Epidermal melanocyte (primary cell): ENCODE measurements around the gene DDX41.
"Not testable (repeated sequence)": the region's sequence is repeated elsewhere in the genome, so short reads cannot be mapped to it uniquely, and the experiment has no call there.

ENCODE experiments used
- DNase-seq: peaks from one replicate; pipeline ENCODE4 v3.0.0; 2011; ENCODE audit warnings: low spot score; ENCODE audit not compliant: insufficient read length

DDX41 gene

DNA sequence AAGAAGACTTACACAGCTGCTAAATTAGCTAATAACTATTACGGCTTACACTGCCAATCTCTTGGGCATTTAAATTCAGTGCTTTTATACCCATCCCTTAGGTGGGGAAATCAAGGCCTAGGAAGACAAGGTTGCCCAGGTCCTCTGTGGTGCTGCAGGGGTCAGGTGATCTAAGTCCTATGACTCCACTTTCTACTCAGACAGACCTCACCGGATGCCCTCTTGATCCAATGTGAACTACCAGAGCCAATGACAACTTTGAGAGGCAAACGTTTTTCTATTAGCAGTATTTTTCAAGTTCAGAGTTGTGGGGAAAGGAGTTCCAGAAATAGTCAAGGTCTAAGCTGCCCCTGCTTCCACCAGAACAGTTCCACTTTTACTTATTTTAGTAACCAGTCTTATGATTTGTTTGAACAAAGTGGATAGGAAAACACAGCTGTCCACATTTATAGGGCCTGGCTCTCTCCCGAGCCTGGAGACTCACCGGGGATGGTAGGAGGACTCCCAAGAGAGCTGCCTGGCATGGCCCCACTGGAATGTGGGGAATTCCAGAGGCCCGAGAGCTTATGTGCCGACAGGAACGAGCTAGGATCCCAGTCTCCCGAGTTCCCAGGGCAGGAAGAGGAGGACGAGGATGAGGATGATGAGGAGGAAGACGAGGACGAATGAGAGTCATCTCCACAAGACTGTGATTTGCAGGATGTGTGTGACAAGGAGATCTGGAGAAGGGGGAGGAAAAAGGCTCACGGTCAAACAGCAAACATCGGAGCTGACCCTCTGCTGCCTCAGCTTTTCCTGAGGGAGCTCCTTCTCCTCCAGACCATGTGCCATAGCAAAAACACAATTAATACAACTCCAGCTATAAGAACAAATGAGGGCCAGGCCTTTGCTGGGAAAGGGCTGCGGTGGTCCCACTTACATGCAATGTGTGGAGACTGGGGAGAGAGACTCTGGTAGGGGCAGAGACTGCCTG is 20.9 kb upstream of the DDX41 start:
- peak; percentile 66 for DNase-seq

DNA sequence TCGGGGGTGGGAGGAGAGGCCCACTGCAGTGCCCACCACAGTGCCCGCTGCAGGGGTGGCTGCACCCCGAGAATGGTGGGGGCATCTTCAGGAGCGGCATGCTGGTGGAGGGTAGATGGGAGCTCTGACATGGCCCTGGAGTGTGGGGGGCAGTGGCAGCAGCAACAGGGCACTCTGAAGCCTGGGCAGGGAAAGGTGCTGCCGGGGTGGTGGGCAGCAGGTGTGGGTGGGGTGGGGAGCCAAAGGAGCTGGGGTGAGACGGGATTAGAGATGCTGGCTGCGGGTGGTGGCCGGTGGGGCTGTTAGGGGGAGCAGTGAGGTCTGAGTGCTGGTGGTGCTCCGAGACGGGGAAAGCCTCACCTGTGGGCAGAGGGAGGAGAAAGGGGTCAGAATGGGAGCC is 19.6 kb upstream of the DDX41 start:
- DNase-seq: no peak

DNA sequence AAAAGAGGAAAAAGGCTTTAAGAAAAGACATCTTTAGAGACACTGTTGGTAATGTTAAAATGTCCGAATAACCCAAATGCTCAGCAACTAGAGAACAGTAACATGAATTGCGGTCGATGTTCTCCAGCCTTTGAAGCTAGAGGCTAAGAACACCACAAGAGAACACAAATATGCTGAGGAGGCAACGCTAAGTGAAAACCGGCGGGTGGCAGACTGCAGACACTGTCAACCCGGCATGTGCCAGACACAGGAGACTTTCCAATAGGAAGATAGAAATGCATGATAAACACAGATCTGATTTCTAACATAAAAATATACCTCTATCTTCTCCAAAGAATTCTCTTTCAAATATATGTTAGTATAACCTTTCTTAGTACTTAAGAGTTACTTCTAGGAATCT is 18.4 kb upstream of the DDX41 start:
- DNase-seq: no peak

DNA sequence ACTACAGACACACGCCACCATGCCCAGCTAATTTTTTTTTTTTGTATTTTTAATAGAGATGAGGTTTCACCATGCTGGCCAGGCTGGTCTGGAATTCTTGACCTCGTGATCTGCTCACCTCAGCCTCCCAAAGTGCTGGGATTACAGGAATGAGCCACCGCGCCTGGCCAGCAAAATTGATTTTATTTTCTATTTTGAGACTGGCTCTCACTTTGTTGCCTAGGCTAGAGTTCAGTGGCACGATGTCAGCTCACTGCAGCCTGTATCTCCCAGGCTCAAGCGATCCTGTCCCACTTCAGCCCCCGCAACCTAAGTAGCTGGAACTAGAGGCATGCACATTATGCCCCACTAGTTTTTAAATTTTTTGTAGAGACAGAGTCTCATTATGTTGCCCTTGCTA is 17.7 kb upstream of the DDX41 start:
- DNase-seq: not testable (repeated sequence)

DNA sequence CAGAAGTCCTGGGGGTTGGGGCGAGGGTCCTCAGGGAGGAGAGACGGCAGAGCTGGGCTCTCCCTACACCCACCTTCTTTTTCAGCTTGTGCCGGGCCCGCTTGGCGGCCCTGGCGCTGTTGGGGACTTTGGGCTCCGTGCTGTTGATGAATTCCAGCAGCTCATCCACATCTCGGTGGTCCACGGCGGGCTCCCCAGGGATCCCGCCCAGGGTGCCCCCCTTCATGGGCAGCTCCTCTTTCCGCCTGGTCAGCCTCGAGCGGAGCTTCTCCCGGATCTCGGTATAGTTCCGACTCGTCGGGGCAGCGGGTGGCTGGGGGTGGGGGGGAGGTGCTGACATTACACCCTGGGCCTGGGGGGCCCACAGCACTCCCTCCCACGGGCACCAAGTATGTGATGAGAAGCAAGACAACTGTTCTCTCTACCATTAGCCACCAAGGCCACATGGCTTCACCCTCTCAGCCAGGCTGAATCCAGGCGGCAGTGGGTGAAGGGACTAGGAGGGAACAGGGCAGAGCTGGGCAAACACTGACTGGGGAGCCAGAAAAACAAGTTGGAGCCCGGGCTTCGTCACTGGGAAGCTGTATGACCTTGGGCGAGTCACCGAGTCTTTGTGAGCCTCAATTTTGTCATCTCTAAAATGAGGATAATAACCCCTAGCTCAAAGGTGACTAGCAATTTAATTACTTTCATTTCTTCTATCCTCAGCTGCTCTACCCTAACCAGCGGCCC is 14.6 kb upstream of the DDX41 start:
- DNase-seq: no peak

DNA sequence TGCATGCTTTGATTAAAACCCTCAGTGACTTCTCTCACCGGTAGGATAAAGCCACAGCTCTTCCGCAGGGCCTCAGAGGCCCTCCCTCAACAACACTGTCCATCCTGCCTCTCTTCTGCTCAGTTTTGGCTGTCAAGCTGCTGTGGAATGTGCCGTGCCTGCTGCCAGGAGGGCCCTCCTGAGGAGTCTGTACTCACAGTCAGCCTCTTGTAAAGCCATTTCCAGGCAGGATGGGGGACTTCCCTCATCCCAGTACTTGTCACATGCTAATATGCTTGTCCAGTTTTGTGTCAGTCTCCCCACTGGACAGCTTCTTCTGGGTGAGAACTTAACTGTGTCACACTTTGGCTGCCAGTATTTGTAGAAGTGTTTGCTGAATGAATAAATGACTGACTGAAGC is 13.9 kb upstream of the DDX41 start:
- DNase-seq: no peak

DNA sequence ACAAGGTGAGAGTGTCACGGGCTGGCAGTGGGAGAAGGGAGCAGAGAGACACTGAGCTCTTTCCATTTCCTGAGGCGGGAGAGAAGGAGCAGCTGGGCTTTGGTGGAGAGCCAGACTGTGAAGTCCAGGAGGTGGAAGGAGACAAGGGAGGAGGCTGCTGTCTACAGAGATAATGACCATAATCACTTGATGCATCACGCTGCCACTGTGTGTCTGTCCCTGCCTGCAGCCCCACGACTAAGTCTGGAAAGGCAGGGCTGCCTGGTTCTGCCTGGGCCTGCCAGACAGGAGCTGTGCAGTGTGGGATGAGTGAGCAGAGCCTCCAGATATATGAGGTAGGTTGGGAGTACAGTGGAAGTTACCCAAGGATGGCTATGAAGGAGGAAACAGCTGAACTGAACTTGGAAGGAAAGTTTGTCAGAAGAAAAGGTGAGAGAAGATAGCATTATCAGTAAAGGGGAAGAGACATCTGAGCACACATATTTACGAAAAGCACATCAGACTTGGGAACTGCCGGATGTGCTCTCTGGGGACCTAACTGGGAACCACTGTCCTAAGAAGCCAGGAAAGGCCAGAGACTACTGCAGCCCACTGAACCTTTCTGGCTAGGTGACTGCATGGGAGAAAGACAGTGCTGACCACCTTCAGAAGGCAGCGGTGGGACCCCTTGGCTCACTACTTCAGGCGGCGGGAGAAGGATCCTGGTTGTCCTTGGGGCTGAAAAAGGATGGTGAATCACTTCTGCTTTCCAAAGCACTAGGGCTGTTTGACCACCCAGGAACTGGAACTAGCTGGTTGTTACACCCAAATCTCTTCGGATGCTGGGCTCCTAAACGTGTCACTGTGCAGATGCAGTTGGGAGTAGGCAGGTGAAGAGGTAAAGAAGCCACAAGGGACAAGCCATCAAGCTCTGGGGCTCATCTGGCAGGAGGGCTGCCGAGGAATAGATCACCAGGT is 12.8 kb upstream of the DDX41 start:
- no peak for DNase-seq

DNA sequence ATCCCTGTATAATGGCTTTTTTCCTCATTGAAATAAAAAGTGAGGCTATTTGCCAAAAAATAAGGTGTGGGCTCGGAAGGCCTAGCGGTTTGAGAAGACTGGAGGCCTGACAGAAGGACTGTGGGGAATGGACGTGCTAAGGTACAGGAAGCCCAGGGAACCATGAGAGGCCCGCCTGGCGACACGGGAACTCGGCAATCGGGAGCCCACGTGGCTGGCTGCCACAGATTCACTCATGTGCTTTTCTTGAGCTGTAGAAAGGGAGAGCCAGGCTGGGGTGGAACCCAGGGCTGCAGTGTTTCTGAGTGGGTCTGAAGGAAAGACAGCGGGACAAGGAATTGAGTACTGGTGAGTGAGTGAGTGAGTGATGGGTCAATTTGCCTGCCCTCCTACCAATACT is 11.9 kb upstream of the DDX41 start:
- DNase-seq: no peak

DNA sequence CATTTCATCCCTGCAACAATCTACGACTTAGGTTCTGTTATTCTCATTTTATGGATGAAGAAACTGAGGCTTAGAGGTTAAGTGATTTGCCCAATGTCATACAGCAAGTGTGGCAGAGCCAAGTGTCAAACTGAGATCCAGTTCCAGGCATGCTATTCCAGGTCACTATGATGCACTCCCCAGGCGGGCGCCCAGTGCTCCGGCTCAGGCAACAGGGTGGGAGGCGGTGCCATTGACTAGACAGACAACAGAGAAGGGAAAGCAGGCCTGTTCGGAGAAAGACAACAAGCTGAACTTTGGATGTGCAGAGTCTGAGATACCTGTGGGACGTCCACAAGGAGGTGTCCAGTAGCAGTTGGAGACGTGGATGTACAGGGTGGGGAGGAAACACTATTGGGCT is 10.8 kb upstream of the DDX41 start:
- no peak for DNase-seq

DNA sequence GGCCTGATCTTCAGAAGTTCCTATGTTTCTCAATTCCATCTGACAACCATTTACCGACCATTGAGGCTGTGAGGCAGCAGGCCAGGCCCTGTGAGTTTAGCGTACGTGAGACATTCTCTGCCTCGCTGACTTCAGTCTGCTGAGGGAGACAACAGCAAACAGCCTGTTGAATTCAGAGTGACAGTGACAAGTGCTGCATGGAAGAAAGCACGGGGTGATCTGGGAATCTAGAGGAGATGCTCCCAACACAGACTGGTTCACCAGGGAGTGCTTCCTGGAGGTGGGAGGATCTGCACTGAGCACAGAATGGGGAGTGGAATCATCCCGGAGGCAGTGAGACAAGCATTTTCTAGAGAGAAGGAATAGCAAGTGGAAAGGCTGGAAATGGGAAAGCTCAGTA is 10.0 kb upstream of the DDX41 start:
- DNase-seq: no peak

DNA sequence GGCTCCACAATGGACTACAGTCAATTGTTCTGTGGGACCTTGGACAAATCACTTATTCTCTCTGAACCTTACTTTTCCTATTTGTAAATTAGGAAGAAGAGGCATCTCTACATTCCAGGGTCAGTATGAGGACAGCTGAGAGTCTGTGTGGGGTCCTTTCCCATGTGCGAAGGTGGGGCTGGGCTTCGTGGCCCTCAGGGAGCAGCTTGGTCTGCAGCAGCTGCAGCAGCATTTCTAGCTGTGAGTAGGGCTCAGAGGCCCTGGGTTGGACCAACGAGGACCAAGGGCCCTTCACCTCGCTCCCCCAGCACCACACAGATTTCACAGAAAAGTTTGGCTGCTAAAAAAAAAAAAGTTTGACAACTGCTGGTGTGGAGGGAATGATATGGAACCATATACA is 9.4 kb upstream of the DDX41 start:
- DNase-seq: no peak

DNA sequence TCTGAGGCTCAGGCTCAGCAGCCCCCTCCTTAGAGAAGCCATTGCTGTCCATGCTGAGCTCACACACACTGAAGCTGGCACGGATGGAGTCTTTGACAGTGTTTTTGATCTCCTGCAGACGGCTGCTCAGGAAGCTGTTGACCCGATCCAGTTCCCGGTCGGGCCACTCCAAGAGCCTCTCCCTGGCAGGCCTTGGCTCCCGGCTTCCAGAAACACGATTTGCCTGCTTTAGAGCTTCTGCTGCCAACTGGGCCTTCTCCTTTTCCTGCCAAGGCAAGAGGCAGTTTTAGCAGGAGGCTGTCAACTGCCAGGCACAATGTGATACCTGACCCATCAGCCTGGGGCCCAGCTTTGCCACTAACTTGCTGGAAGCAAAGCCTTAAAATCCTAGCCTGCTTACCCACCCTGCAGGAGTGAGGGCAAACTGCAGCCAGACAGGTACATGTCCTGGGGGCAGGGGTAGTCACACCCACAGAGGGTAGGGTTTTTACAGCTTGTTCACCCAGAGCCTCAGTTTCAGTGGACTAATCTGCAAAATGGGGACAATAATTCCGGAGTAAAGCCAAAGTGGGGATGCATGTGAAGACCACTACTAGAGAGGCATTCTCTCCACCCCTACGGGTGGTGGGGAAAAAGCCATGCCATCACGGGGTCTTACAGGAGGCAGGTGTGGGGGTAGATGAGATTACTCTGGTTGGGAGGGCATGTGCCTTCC is 8.3 kb upstream of the DDX41 start:
- DNase-seq: no peak

DNA sequence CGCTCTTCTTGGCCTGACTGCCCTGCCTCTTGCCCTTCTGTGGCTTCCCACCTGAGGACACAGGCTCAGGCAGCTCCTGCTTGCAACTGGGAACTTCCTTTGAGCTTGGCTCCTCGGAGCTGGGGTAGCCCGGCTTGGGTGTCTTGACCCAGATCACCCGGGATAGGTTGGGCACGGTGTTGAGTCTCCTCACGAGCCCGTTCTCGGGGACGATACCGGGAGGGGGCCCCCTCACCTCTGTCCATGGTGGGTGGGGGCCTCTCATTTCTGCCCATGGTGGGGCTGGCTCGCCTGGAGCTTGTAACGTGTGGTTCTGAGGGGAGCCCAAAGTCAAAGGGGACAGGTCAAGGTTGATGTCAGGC is 7.8 kb upstream of the DDX41 start:
- no peak for DNase-seq

DNA sequence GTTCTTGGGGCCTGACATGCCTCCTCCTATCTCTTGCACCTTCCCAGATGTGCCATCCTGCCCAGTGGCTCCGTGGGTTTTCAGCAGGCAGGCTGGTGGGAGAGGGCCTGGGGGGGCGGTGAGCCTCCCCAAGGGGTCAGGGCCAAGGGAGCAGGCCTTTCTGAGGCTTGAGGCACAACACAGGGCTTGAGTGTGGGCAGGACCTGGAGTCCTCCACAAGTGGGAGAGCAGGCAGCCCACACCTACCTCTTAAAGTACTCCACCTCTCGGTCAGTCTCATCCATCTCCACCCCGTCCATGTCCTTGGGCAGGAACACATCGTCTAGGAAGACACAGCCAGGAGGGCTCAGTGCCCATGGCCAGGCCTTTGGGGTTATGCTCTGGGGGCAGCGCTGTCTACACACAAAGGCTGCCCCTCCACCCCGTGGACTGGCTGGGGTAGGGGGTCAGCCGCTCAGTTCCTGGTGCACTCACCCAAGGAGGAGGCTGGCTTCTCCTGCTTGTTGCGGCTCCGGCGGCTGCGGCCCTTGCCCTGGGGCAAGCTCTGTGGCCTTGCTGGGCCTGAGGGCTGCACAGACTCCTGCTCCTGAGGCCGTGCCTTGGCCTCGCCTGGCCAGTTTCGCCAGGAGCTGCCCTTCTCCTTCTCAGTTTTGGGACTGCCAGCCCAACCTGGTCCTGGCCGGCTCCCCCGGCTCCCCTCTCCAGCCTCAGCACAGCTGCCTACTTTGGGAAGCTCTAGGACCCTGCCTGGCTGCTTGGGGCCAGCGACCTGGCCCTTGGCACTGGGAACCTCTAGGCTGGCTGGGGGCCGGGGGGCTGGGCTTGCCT is 7.2 kb upstream of the DDX41 start:
- DNase-seq: no peak

DNA sequence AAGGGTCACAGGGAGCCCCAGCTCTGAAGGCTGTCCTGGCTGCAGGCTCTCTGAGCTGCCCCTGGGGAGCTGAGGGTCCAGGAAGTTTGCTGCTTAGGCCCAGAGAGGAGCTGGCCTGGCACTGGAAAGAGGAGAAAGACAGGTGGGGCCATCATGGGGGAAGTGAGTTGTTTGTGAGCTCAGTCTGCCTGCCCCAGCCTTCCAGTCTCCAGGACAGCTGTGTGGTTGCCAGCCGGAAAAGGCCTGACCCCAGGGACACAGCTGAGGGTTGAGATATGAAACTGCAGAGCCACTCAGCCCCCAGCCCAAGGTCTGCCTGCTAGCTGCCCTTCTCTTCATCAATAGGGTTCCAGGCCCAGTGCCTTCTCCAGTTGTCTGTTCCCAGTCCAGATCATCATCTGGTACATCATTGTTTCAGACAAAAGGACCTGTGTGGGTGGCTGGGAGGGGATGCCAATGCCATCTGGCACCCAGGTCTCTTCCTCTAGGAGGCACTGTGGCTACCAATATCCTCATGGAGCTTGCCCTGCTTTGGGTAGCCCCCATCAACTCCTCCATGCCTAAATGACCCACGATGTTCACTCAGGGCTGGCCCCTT is 4.3 kb upstream of the DDX41 start:
- no peak for DNase-seq

DNA sequence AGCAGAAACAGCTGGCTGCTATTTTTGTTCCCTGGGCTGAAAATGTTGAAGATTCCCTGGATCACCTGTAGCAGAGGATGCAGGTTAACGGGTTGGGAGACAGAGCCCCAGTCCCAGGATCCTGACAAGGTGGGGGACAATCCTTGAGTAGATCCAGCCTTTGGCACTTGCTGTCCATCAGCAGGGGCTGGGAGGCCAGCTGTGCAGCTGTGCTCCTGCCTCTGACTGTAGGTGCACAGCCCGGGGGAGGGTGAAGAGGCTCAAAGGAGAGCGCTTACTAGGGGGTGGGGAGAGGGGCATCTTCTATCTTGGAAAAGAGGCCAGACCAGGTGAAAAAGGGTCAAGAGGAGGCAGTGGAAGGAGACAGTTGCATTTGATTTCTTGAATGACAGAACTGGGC is 3.5 kb upstream of the DDX41 start:
- DNase-seq: no peak

DNA sequence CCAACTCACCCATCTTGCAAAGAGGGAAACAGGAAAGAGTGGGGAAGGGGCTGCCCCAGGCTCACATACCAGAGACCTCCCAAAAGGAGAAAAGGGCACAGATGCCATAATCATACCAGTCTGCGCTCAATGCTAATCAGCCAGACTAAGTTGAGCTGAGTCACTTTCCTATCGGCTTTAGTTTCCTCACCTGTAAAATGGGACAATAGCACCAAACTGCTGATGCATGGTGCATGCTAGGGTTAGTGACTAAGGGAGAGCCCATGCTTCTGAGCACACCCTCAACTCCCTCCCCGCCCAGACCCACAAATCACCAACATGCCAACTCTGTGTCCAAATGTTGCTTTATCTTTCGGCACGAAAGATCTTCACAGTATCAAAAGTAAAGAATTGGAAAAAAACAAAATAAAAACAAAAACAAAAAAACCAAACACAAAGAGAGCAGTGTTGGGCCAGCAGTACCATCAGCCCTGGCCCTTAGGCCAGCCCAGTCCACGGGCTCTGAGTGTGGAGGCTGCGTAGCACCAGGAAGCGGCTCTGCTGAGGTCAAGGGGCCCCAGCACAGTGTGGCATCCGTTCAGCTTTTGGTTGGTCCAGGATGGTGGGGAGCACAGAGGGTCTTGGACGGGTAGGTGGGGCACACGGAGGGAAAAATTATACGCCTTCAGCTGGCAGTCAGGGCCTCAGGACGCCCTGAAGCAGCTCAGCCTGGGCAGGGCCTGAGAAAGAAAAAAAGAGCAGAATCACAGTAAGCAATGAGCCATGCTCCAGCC is 2.9 kb upstream of the DDX41 start:
- DNase-seq: no peak

DNA sequence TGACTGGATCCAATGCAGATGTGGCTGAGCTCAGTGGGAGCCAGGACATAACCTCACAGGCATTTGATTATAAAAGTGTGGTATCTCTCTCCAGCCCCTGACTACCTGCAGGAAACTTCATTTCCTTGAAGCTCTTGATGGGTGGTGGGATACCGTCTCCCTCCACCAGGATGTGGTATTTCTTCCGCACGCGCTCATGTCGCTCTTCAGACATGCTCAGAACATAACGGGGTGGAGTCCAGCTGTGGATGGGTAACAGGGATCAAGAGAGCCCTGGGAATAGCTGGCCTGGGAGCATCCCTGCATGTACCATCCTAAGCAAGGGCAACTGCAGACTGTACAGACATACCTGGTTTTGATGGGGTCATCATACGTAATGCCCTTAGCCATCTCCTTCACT is 1.2 kb downstream of the DDX41 start:
- no peak for DNase-seq

DNA sequence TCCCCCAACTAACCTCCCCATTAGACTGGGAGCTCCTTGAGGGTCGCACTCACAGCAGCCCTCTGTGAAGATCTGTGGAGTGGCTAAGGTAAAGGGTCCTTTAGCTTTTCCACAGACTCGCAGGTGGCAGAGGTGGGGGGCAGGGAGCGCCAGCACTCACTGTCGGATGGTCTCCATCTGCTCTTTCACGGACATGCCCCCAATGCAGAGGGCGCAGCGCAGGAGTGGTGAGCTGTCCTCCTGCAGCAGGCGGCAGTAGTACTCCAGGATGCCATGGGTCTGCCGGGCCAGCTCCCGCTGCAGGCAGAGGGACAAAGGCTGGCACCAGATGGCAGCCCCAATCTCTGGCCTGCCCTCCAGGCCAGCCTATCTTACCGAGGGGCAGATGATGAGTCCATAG is 2.2 kb downstream of the DDX41 start:
- no peak for DNase-seq
